ENCODE data around the gene WDR83. TPM values are rescaled to one million over a fixed set of nuclear protein-coding genes. Genes with fewer than 3 reads are reported as not detected.

Gene WDR83
- total and polyA plus RNA-seq, 2 experiments from 2014 or later: 12.5 to 18.5 TPM

DNA sequence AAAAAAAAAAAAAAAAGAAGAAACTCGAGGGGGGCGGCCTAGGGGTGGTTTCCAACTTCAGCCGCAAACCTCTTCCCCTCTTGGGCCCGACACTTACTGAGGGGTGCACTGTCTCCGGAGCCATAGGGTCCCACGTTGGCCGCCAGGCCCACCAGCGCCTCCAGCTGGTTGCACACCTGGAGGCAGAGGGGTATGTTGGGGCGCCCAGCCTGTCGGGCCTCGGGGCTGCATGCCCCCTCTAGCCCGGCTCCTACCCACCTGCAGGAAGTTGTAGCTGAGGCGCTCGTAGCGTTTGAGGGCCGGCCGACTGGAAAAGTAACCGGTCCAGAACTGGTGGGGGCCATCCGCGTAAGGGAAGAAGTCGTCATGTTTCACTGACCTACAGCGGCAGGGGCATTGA lies 8.6 kb upstream of the WDR83 start:
- H3K36me3 ChIP-seq (ENCODE audit: insufficient read depth): peaks cover 13% of the 10 kb centered on the region; the same call in 1 of the 2 replicates

DNA sequence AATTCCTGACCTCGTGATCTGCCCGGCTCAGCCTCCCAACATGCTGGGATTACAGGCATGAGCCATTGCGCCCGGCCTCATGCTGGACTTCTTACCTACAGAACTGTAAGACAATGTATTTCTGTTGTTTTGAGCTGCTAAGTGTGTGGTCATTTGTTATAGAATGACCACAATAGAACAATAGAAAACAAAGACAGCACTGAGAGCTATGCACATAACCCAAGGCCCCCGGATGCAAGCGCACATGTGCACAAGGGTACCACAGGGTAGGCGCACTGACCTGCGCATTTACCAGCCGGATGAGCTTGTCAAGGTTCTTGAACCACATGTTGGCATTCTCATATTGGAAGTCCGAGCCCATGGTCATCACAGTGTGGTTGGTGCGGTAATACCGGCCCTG lies 5.6 kb upstream of the WDR83 start:
- no peaks in the 10 kb centered on the region for H3K27me3 ChIP-seq (ENCODE audit: insufficient read depth)
- Mint-ChIP-seq H3K27me3 (ENCODE audit: insufficient read depth, low read depth, poor library complexity) (peaks cover 3% of the 10 kb centered on the region), H3K9me3 (no peaks in the 10 kb centered on the region; the same call in 2 of the 3 replicates), H3K4me3 (no peak overlapping the region), H3K27ac (no peak overlapping the region), H3K4me1 (peaks cover 18% of the 10 kb centered on the region), H3K36me3 (ENCODE audit: low read depth) (peaks cover 46% of the 10 kb centered on the region)
- no peak overlapping the region for H3K4me3 ChIP-seq
- H3K36me3 ChIP-seq (ENCODE audit: insufficient read depth): peaks cover 5% of the 10 kb centered on the region; the same call in 1 of the 2 replicates
- no peak for ATAC-seq
- peaks cover 4% of the 10 kb centered on the region; the same call in 1 of the 2 replicates for H3K79me2 ChIP-seq (replicated peaks; ENCODE audit: insufficient read depth)
- H4K20me1 ChIP-seq (replicated peaks; ENCODE audit: insufficient read depth): no peaks in the 10 kb centered on the region; the same call in 1 of the 2 replicates
- no peak overlapping the region for H3K27ac ChIP-seq (ENCODE audit: low read depth)
- H2AFZ ChIP-seq: no peak overlapping the region
- no peak for DNase-seq (ENCODE audit: low spot score)
- peaks cover 19% of the 10 kb centered on the region for H3F3A ChIP-seq (replicated peaks; ENCODE audit: low read depth)
- no peaks in the 10 kb centered on the region for H3K9me2 ChIP-seq (ENCODE audit: insufficient read depth)
- H3K4me1 ChIP-seq (ENCODE audit: insufficient read depth): peaks cover 2% of the 10 kb centered on the region; the same call in 1 of the 2 replicates
- H3K4me2 ChIP-seq: no peak overlapping the region
- TF ChIP-seq ZNF331 (CRISPR knock-in tag; IDR thresholded peaks at IDR 0.05; ENCODE audit: low read depth) (no peak), EZH2phosphoT487 (IDR thresholded peaks at IDR 0.05; ENCODE audit: unreplicated experiment) (no peak), NANOG (IDR thresholded peaks at IDR 0.05; ENCODE audit: borderline replicate concordance) (no peak), STAT1 (IDR thresholded peaks at IDR 0.05; ENCODE audit: unreplicated experiment) (no peak), POLR2AphosphoS5 (IDR thresholded peaks at IDR 0.05; ENCODE audit: low read depth) (no peak), JUNB (IDR thresholded peaks at IDR 0.05; ENCODE audit: unreplicated experiment) (no peak), ZNF114 (CRISPR knock-in tag; IDR thresholded peaks at IDR 0.05) (no peak), EZH2 (IDR thresholded peaks at IDR 0.05; ENCODE audit: low read depth, unreplicated experiment) (no peak), CREB1 (CRISPR knock-in tag; IDR thresholded peaks at IDR 0.05; ENCODE audit: low read depth) (no peak)
- TF ChIP-seq, protein P1, sequence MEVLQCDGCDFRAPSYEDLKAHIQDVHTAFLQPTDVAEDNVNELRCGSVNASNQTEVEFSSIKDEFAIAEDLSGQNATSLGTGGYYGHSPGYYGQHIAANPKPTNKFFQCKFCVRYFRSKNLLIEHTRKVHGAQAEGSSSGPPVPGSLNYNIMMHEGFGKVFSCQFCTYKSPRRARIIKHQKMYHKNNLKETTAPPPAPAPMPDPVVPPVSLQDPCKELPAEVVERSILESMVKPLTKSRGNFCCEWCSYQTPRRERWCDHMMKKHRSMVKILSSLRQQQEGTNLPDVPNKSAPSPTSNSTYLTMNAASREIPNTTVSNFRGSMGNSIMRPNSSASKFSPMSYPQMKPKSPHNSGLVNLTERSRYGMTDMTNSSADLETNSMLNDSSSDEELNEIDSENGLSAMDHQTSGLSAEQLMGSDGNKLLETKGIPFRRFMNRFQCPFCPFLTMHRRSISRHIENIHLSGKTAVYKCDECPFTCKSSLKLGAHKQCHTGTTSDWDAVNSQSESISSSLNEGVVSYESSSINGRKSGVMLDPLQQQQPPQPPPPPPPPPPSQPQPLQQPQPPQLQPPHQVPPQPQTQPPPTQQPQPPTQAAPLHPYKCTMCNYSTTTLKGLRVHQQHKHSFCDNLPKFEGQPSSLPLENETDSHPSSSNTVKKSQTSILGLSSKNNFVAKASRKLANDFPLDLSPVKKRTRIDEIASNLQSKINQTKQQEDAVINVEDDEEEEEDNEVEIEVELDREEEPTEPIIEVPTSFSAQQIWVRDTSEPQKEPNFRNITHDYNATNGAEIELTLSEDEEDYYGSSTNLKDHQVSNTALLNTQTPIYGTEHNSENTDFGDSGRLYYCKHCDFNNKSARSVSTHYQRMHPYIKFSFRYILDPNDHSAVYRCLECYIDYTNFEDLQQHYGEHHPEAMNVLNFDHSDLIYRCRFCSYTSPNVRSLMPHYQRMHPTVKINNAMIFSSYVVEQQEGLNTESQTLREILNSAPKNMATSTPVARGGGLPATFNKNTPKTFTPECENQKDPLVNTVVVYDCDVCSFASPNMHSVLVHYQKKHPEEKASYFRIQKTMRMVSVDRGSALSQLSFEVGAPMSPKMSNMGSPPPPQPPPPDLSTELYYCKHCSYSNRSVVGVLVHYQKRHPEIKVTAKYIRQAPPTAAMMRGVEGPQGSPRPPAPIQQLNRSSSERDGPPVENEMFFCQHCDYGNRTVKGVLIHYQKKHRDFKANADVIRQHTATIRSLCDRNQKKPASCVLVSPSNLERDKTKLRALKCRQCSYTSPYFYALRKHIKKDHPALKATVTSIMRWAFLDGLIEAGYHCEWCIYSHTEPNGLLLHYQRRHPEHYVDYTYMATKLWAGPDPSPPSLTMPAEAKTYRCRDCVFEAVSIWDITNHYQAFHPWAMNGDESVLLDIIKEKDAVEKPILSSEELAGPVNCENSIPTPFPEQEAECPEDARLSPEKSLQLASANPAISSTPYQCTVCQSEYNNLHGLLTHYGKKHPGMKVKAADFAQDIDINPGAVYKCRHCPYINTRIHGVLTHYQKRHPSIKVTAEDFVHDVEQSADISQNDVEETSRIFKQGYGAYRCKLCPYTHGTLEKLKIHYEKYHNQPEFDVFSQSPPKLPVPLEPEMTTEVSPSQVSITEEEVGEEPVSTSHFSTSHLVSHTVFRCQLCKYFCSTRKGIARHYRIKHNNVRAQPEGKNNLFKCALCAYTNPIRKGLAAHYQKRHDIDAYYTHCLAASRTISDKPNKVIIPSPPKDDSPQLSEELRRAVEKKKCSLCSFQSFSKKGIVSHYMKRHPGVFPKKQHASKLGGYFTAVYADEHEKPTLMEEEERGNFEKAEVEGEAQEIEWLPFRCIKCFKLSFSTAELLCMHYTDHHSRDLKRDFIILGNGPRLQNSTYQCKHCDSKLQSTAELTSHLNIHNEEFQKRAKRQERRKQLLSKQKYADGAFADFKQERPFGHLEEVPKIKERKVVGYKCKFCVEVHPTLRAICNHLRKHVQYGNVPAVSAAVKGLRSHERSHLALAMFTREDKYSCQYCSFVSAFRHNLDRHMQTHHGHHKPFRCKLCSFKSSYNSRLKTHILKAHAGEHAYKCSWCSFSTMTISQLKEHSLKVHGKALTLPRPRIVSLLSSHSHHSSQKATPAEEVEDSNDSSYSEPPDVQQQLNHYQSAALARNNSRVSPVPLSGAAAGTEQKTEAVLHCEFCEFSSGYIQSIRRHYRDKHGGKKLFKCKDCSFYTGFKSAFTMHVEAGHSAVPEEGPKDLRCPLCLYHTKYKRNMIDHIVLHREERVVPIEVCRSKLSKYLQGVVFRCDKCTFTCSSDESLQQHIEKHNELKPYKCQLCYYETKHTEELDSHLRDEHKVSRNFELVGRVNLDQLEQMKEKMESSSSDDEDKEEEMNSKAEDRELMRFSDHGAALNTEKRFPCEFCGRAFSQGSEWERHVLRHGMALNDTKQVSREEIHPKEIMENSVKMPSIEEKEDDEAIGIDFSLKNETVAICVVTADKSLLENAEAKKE (CRISPR knock-in tag; IDR thresholded peaks at IDR 0.05): no peak

More for the DNA sequence above, 8.6 kb upstream of the WDR83 start:
- Mint-ChIP-seq H3K4me1 (peaks cover 6% of the 10 kb centered on the region; the same call in 2 of the 3 replicates), H3K4me3 (no peak overlapping the region), H3K9me3 (no peaks in the 10 kb centered on the region), H3K36me3 (ENCODE audit: low read depth) (peaks cover 55% of the 10 kb centered on the region), H3K27me3 (ENCODE audit: insufficient read depth, low read depth, poor library complexity) (peaks cover 4% of the 10 kb centered on the region), H3K27ac (no peak overlapping the region)
- Histone ChIP-seq H3K4me1 (ENCODE audit: insufficient read depth) (no peaks in the 10 kb centered on the region), H3K4me3 (no peak overlapping the region), H3K9me2 (ENCODE audit: insufficient read depth) (no peaks in the 10 kb centered on the region), H2AFZ (no peak overlapping the region), H3K27ac (ENCODE audit: low read depth) (no peak overlapping the region), H4K20me1 (replicated peaks; ENCODE audit: insufficient read depth) (no peaks in the 10 kb centered on the region; the same call in 1 of the 2 replicates), H3K79me2 (replicated peaks; ENCODE audit: insufficient read depth) (no peaks in the 10 kb centered on the region), H3K4me2 (no peak overlapping the region), H3K27me3 (ENCODE audit: insufficient read depth) (no peaks in the 10 kb centered on the region), H3F3A (replicated peaks; ENCODE audit: low read depth) (peaks cover 13% of the 10 kb centered on the region)
- no peak for DNase-seq (ENCODE audit: low spot score)
- TF ChIP-seq, protein P2, sequence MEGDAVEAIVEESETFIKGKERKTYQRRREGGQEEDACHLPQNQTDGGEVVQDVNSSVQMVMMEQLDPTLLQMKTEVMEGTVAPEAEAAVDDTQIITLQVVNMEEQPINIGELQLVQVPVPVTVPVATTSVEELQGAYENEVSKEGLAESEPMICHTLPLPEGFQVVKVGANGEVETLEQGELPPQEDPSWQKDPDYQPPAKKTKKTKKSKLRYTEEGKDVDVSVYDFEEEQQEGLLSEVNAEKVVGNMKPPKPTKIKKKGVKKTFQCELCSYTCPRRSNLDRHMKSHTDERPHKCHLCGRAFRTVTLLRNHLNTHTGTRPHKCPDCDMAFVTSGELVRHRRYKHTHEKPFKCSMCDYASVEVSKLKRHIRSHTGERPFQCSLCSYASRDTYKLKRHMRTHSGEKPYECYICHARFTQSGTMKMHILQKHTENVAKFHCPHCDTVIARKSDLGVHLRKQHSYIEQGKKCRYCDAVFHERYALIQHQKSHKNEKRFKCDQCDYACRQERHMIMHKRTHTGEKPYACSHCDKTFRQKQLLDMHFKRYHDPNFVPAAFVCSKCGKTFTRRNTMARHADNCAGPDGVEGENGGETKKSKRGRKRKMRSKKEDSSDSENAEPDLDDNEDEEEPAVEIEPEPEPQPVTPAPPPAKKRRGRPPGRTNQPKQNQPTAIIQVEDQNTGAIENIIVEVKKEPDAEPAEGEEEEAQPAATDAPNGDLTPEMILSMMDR (conservative IDR thresholded peaks at IDR 0.05; ENCODE audit: low read depth in 2 of 2): peak; percentile 37 to 50
- TF ChIP-seq EZH2 (IDR thresholded peaks at IDR 0.05; ENCODE audit: low read depth, unreplicated experiment) (no peak), POLR2AphosphoS5 (IDR thresholded peaks at IDR 0.05; ENCODE audit: low read depth) (no peak), EZH2phosphoT487 (IDR thresholded peaks at IDR 0.05; ENCODE audit: unreplicated experiment) (no peak), JUNB (IDR thresholded peaks at IDR 0.05; ENCODE audit: unreplicated experiment) (no peak)
- ATAC-seq: no peak
